ENCODE data around the gene NUDC. TPM values are rescaled to one million over a fixed set of nuclear protein-coding genes. Genes with fewer than 3 reads are reported as not detected.
"Not testable (repeated sequence)": the region's sequence is repeated elsewhere in the genome, so short reads cannot be mapped to it uniquely, and the experiment has no call there.

Gene NUDC
- polyA plus RNA-seq, 1 experiment: 40.7 TPM

DNA sequence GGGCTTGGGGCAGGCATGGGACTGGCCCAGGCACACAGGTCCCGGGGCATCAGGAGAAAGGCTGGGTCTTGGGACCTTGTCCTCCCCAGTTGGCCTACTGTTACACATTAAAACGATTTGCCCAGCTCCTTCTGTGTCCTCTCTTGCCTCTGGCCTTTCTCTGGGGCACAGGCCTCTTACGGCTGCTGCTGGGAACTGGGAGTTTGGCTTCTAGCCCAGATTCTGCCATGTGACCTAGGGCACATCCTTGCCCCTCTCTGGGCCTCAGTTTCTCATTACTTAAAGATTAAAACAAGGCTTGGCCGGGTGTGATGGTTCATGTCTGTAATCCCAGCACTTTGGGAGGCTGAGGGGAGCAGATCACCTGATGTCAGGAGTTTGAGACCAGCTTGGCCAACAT lies 24.7 kb downstream of the NUDC start:
- no peak for DNase-seq (ENCODE audit: low read depth)
- Histone ChIP-seq H3K36me3 (ENCODE audit: control insufficient read depth, insufficient read depth, low read length) (peaks cover 28% of the 10 kb centered on the region), H3K4me3 (ENCODE audit: low read depth, low read length) (no peak overlapping the region), H3K27me3 (ENCODE audit: control insufficient read depth, insufficient read depth, low read length) (no peaks in the 10 kb centered on the region)
- ChIA-PET POLR2A (no interaction called here), CTCF (interaction anchor here (2.0 kb wide), 1 partner anchor 15 kb away, joined by 5 read pairs; no protein-coding TSS in a partner anchor)
- TF ChIP-seq, protein P1, sequence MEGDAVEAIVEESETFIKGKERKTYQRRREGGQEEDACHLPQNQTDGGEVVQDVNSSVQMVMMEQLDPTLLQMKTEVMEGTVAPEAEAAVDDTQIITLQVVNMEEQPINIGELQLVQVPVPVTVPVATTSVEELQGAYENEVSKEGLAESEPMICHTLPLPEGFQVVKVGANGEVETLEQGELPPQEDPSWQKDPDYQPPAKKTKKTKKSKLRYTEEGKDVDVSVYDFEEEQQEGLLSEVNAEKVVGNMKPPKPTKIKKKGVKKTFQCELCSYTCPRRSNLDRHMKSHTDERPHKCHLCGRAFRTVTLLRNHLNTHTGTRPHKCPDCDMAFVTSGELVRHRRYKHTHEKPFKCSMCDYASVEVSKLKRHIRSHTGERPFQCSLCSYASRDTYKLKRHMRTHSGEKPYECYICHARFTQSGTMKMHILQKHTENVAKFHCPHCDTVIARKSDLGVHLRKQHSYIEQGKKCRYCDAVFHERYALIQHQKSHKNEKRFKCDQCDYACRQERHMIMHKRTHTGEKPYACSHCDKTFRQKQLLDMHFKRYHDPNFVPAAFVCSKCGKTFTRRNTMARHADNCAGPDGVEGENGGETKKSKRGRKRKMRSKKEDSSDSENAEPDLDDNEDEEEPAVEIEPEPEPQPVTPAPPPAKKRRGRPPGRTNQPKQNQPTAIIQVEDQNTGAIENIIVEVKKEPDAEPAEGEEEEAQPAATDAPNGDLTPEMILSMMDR (IDR thresholded peaks at IDR 0.05; ENCODE audit: insufficient read depth, low read depth, low read length): no peak

DNA sequence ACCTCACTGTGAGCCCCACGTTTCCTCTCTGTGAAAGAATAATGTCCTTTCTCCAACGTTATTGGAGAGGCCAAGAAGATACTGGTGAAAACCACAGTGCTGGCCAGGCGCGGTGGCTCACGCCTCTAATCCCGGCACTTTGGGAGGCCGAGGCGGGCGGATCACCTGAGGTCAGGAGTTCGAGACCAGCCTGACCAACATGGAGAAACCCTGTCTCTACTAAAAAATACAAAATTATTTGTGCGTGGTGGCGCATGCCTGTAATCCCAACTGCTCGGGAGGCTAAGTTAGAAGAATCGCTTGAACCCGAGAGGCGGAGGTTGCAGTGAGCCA lies 27.1 kb downstream of the NUDC start:
- H3K4me3 ChIP-seq (ENCODE audit: low read depth, low read length); CTCF ChIA-PET; DNase-seq (ENCODE audit: low read depth); POLR2A ChIA-PET; H3K27me3 ChIP-seq (ENCODE audit: control insufficient read depth, insufficient read depth, low read length): not testable (repeated sequence)
- H3K36me3 ChIP-seq (ENCODE audit: control insufficient read depth, insufficient read depth, low read length): peaks cover 11% of the 10 kb centered on the region

GRCh38 chr1:26949266-26949925 lies 27.9 kb downstream of the NUDC start:
- DNase-seq (ENCODE audit: low read depth): no peak
- Histone ChIP-seq H3K36me3 (ENCODE audit: control insufficient read depth, insufficient read depth, low read length) (peaks cover 8% of the 10 kb centered on the region), H3K27me3 (ENCODE audit: control insufficient read depth, insufficient read depth, low read length) (no peaks in the 10 kb centered on the region), H3K4me3 (ENCODE audit: low read depth, low read length) (no peak overlapping the region)
- ChIA-PET CTCF (no interaction called here), POLR2A (no interaction called here)
- TF ChIP-seq, protein P1 (IDR thresholded peaks at IDR 0.05; ENCODE audit: insufficient read depth, low read depth, low read length): no peak

GRCh38 chr1:26949926-26950319 lies 28.4 kb downstream of the NUDC start:
- Histone ChIP-seq H3K36me3 (ENCODE audit: control insufficient read depth, insufficient read depth, low read length) (peaks cover 8% of the 10 kb centered on the region), H3K27me3 (ENCODE audit: control insufficient read depth, insufficient read depth, low read length) (no peaks in the 10 kb centered on the region), H3K4me3 (ENCODE audit: low read depth, low read length) (no peak overlapping the region)
- TF ChIP-seq, protein P1 (IDR thresholded peaks at IDR 0.05; ENCODE audit: insufficient read depth, low read depth, low read length): no peak
- ChIA-PET CTCF (no interaction called here), POLR2A (no interaction called here)
- DNase-seq (ENCODE audit: low read depth): no peak

GRCh38 chr1:26950602-26951001 lies 29.1 kb downstream of the NUDC start:
- CTCF ChIA-PET: no interaction called here
- peaks cover 3% of the 10 kb centered on the region; the same call in 1 of the 2 replicates for H3K36me3 ChIP-seq (ENCODE audit: control insufficient read depth, insufficient read depth, low read length)
- TF ChIP-seq, protein P1 (IDR thresholded peaks at IDR 0.05; ENCODE audit: insufficient read depth, low read depth, low read length): no peak
- POLR2A ChIA-PET: no interaction called here
- no peaks in the 10 kb centered on the region for H3K27me3 ChIP-seq (ENCODE audit: control insufficient read depth, insufficient read depth, low read length)
- no peak for DNase-seq (ENCODE audit: low read depth)
- H3K4me3 ChIP-seq (ENCODE audit: low read depth, low read length): no peak overlapping the region

DNA sequence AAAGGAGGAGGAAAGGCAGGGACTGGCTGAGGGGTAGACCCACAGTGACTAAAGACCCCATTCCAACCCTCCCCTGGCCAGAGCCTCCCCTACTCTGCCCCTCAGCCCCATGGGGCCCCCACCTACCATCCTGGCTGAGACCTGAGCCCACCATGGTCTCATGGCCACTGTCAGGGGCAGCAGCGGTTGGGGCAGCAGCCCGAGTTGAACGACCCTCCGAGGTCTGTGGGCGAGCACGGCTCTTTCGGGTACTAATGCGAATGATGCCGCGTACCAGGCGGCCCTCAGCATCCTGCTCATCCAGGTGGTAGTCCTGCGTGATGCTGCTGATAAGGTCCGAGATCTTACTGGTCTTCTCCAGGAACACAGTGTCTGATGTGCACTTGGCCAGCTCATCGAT lies 29.7 kb downstream of the NUDC start:
- POLR2A ChIA-PET: no interaction called here
- no peak overlapping the region for H3K4me3 ChIP-seq (ENCODE audit: low read depth, low read length)

More for the DNA sequence above, 29.7 kb downstream of the NUDC start:
- TF ChIP-seq, protein P1 (IDR thresholded peaks at IDR 0.05; ENCODE audit: insufficient read depth, low read depth, low read length): no peak
- Histone ChIP-seq H3K36me3 (ENCODE audit: control insufficient read depth, insufficient read depth, low read length) (peaks cover 1% of the 10 kb centered on the region; the same call in 1 of the 2 replicates), H3K27me3 (ENCODE audit: control insufficient read depth, insufficient read depth, low read length) (no peaks in the 10 kb centered on the region; the same call in 1 of the 2 replicates)
- CTCF ChIA-PET: no interaction called here
- DNase-seq (ENCODE audit: low read depth): no peak
